H9 (cell line): ENCODE measurements around the gene ABTB1. TPM values are rescaled to one million over a fixed set of nuclear protein-coding genes. Genes with fewer than 3 reads are reported as not detected.
"Not testable (repeated sequence)": the region's sequence is repeated elsewhere in the genome, so short reads cannot be mapped to it uniquely, and the experiment has no call there.

Source experiments
- DNase-seq: peaks from one replicate; pipeline ENCODE4 v3.0.0-alpha.2; 2017
- H2AFZ ChIP-seq: one replicate; pipeline ENCODE4 v1.6.1; 2013; ENCODE audit warnings: mild to moderate bottlenecking, low read length, control low read depth, moderate library complexity
- H2AK5ac ChIP-seq: 2 replicates; pipeline ENCODE4 v1.6.1; 2013; ENCODE audit warnings: low read length, control low read depth, mixed read lengths; ENCODE audit not compliant: insufficient read length
- H2BK120ac ChIP-seq: one replicate; pipeline ENCODE4 v1.6.1; 2013; ENCODE audit warnings: low read depth, mild to moderate bottlenecking, low read length, control low read depth, inconsistent platforms; ENCODE audit not compliant: poor library complexity, severe bottlenecking
- H2BK12ac ChIP-seq: 2 replicates; pipeline ENCODE4 v1.6.1; 2013; ENCODE audit warnings: low read length, control low read depth, mixed read lengths, low read depth; ENCODE audit not compliant: insufficient read length
- H2BK15ac ChIP-seq: 2 replicates; pipeline ENCODE4 v1.6.1; 2013; ENCODE audit warnings: low read depth, low read length, control low read depth
- H2BK20ac ChIP-seq: one replicate; pipeline ENCODE4 v1.6.1; 2013; ENCODE audit warnings: low read depth, mild to moderate bottlenecking, low read length, control low read depth, inconsistent platforms; ENCODE audit not compliant: poor library complexity, severe bottlenecking
- H2BK5ac ChIP-seq: 2 replicates; pipeline ENCODE4 v1.6.1; 2013; ENCODE audit warnings: low read length, control low read depth, mixed read lengths; ENCODE audit not compliant: insufficient read length
- H3K14ac ChIP-seq: 2 replicates; pipeline ENCODE4 v1.6.1; 2013; ENCODE audit warnings: low read length, control low read depth; ENCODE audit not compliant: insufficient read depth
- H3K18ac ChIP-seq: 2 replicates; pipeline ENCODE4 v1.6.1; 2013; ENCODE audit warnings: low read depth, mild to moderate bottlenecking, mixed read lengths, low read length, control low read depth; ENCODE audit not compliant: insufficient read length
- H3K23ac ChIP-seq: 2 replicates; pipeline ENCODE4 v1.6.1; 2013; ENCODE audit warnings: low read length, control low read depth, mixed read lengths, low read depth; ENCODE audit not compliant: insufficient read length
- H3K23me2 ChIP-seq: 2 replicates; pipeline ENCODE4 v1.6.1; 2013; ENCODE audit warnings: low read depth, mild to moderate bottlenecking, mixed read lengths, low read length, control low read depth; ENCODE audit not compliant: insufficient read length, poor library complexity, severe bottlenecking
- H3K27ac ChIP-seq: 2 replicates; pipeline ENCODE4 v1.5.1; 2013; ENCODE audit warnings: low read length, control low read depth, mixed read lengths, low read depth; ENCODE audit not compliant: insufficient read length
- H3K27me3 ChIP-seq: 2 replicates; pipeline ENCODE4 v1.6.1; 2013; ENCODE audit warnings: low read length, control low read depth, inconsistent platforms; ENCODE audit not compliant: insufficient read depth
- H3K4ac ChIP-seq: 2 replicates; pipeline ENCODE4 v1.6.1; 2013; ENCODE audit warnings: low read depth, mild to moderate bottlenecking, control low read depth, inconsistent platforms, low read length, moderate library complexity
- H3K4me1 ChIP-seq: 2 replicates; pipeline ENCODE4 v1.6.1; 2013; ENCODE audit warnings: low read length, control low read depth, inconsistent platforms; ENCODE audit not compliant: insufficient read depth
- H3K4me2 ChIP-seq: 2 replicates; pipeline ENCODE4 v1.6.1; 2013; ENCODE audit warnings: low read length, control low read depth, mixed read lengths; ENCODE audit not compliant: insufficient read length, insufficient read depth
- H3K56ac ChIP-seq: 2 replicates; pipeline ENCODE4 v1.6.1; 2013; ENCODE audit warnings: low read depth, mild to moderate bottlenecking, mixed read lengths, low read length, control low read depth; ENCODE audit not compliant: insufficient read length
- H3K79me1 ChIP-seq: 2 replicates; pipeline ENCODE4 v1.6.1; 2013; ENCODE audit warnings: low read depth, mild to moderate bottlenecking, moderate library complexity, low read length, control low read depth, inconsistent platforms; ENCODE audit not compliant: insufficient read depth, poor library complexity, severe bottlenecking
- H3K79me2 ChIP-seq: 2 replicates; pipeline ENCODE4 v1.6.1; 2013; ENCODE audit warnings: low read length, control low read depth, inconsistent platforms; ENCODE audit not compliant: insufficient read depth
- H3K9ac ChIP-seq: 2 replicates; pipeline ENCODE4 v1.6.1; 2013; ENCODE audit warnings: low read length, control low read depth, mixed read lengths; ENCODE audit not compliant: insufficient read length; ENCODE audit errors: extremely low read depth
- H3K9me3 ChIP-seq: one replicate; pipeline ENCODE4 v1.6.1; 2013; ENCODE audit warnings: low read depth, low read length, inconsistent platforms; ENCODE audit not compliant: control insufficient read depth
- H3T11ph ChIP-seq: one replicate; pipeline ENCODE4 v1.6.1; 2013; ENCODE audit warnings: mild to moderate bottlenecking, low read length, control low read depth, inconsistent platforms
- H4K20me1 ChIP-seq: one replicate; pipeline ENCODE4 v1.6.1; 2013; ENCODE audit not compliant: control insufficient read depth, insufficient read length, insufficient read depth
- H4K5ac ChIP-seq: 2 replicates; pipeline ENCODE4 v1.6.1; 2013; ENCODE audit warnings: low read depth, mild to moderate bottlenecking, mixed read lengths, low read length, control low read depth; ENCODE audit not compliant: insufficient read length
- H4K8ac ChIP-seq: replicated peaks from 2 replicates; pipeline ENCODE4 v1.6.1; 2013; ENCODE audit warnings: low read length, control low read depth, mixed read lengths, low read depth; ENCODE audit not compliant: insufficient read length
- H4K91ac ChIP-seq: 2 replicates; pipeline ENCODE4 v1.6.1; 2013; ENCODE audit warnings: low read depth, mild to moderate bottlenecking, moderate library complexity, mixed read lengths, low read length, control low read depth; ENCODE audit not compliant: insufficient read length
- H3K27ac Mint-ChIP-seq, 3 experiments: 2 replicates in 2 of 3; 3 replicates in 1 of 3; pipeline ENCODE4 v1.8.0; 2020 to 2021; ENCODE audit warnings: mixed read lengths in 3 of 3, mild to moderate bottlenecking in 1 of 3, moderate library complexity in 1 of 3
- H3K27me3 Mint-ChIP-seq: 2 replicates; pipeline ENCODE4 v1.8.0; 2021; ENCODE audit warnings: low read depth, mild to moderate bottlenecking, moderate library complexity, mixed read lengths
- H3K36me3 Mint-ChIP-seq, 3 experiments: 2 replicates in 2 of 3; 3 replicates in 1 of 3; pipeline ENCODE4 v1.8.0; 2020 to 2021; ENCODE audit warnings: low read depth in 3 of 3, mixed read lengths in 3 of 3; ENCODE audit not compliant: insufficient read depth in 1 of 3
- H3K4me1 Mint-ChIP-seq, 2 experiments: 2 replicates each; pipeline ENCODE4 v1.8.0; 2020; ENCODE audit warnings: mixed read lengths in 2 of 2
- H3K4me3 Mint-ChIP-seq, 2 experiments: 2 replicates in 1 of 2; 3 replicates in 1 of 2; pipeline ENCODE4 v1.8.0; 2020 to 2021; ENCODE audit warnings: mild to moderate bottlenecking in 2 of 2, mixed read lengths in 2 of 2, moderate library complexity in 1 of 2
- H3K9me3 Mint-ChIP-seq, 2 experiments: 2 replicates in 1 of 2; 3 replicates in 1 of 2; pipeline ENCODE4 v1.8.0; 2020; ENCODE audit warnings: mild to moderate bottlenecking in 2 of 2, mixed read lengths in 2 of 2, moderate library complexity in 1 of 2
- WGBS: extraction: QIAGEN DNeasy Blood & Tissue Kit; methylation state at CpG from one replicate; pipeline ENCODE4 v1.1.7; 2013; ENCODE audit warnings: missing lambda C conversion rate, low lambda C conversion rate, mixed read lengths; ENCODE audit not compliant: insufficient read length; ENCODE audit errors: extremely low coverage; 5-methylcytosine and 5-hydroxymethylcytosine counted together
- total RNA-seq: library from RNA; stranded (reverse); gene quantifications from 2 replicates; pipeline ENCODE4 v1.2.1, GENCODE V29; 2021
- TF ChIP-seq, protein P1 (sequence below): fragments of 200-600 bp; sonication (generic); conservative IDR thresholded peaks from 3 replicates; pipeline ENCODE4 v1.8.0; 2021; ENCODE audit warnings: antibody characterized with exemption, mild to moderate bottlenecking

Gene ABTB1
- total RNA-seq, 1 experiment from 2014 or later, result 6.2 TPM

DNA sequence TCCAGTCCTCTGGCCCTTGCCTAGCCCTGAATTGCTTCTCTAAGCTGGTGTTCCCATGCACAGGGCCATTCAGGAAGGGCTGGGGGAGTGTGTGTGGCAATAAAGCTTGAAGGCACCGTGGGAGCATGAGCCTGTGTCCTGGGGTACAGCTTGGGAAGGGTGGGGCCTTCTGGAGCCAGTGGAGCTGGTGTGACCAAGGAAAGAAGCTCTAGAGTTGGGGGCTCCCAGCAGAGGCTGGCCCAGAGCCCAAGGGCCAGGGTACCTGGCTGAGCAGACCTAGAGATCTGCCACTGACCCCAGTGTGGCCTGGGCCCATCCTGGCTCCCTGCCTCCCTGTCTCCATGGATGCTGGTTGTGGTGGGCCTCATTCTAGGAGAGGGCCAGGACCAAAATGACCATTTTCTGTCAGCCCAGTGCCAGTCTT, 8.1 kb downstream of the ABTB1 start:
- no peak overlapping the region for H3K14ac ChIP-seq
- H4K20me1 ChIP-seq, result no peaks in the 10 kb centered on the region
- no peak overlapping the region for H3K9ac ChIP-seq
- H3T11ph ChIP-seq, result no peak overlapping the region
- no peaks in the 10 kb centered on the region for H3K79me1 ChIP-seq
- no peaks in the 10 kb centered on the region for H3K79me2 ChIP-seq
- H3K23me2 ChIP-seq, result no peaks in the 10 kb centered on the region
- H2BK120ac ChIP-seq, result no peak overlapping the region
- no peak overlapping the region for H2AFZ ChIP-seq
- no peak overlapping the region for H3K56ac ChIP-seq
- no peak overlapping the region for H2BK12ac ChIP-seq
- no peak overlapping the region for H2BK5ac ChIP-seq
- H3K27me3 ChIP-seq, result no peaks in the 10 kb centered on the region
- H3K23ac ChIP-seq, result no peak overlapping the region
- H3K9me3 Mint-ChIP-seq, result no peaks in the 10 kb centered on the region
- no peak overlapping the region for H3K4ac ChIP-seq
- H3K4me1 ChIP-seq, result no peaks in the 10 kb centered on the region; the same call in 1 of the 2 replicates
- no peak overlapping the region for H4K8ac ChIP-seq
- DNase-seq, result no peak
- H3K4me1 Mint-ChIP-seq, result peaks cover 6 to 8% of the 10 kb centered on the region in 2 experiments
- H4K5ac ChIP-seq, result no peak overlapping the region
- no peaks in the 10 kb centered on the region; a peak in 1 of 7 replicates for H3K36me3 Mint-ChIP-seq
- H3K4me3 Mint-ChIP-seq, result no peak overlapping the region
- no peaks in the 10 kb centered on the region for H3K9me3 ChIP-seq
- no peaks in the 10 kb centered on the region; the same call in 1 of the 2 replicates for H3K27me3 Mint-ChIP-seq
- no peak overlapping the region for H3K27ac ChIP-seq
- no peak overlapping the region for H2AK5ac ChIP-seq
- H4K91ac ChIP-seq, result no peak overlapping the region
- H3K27ac Mint-ChIP-seq, result no peak overlapping the region; a peak in 1 of 7 replicates
- H2BK20ac ChIP-seq, result no peak overlapping the region
- H2BK15ac ChIP-seq, result no peak overlapping the region
- no peak overlapping the region for H3K4me2 ChIP-seq
- H3K18ac ChIP-seq, result no peak overlapping the region
- TF ChIP-seq, protein P1, sequence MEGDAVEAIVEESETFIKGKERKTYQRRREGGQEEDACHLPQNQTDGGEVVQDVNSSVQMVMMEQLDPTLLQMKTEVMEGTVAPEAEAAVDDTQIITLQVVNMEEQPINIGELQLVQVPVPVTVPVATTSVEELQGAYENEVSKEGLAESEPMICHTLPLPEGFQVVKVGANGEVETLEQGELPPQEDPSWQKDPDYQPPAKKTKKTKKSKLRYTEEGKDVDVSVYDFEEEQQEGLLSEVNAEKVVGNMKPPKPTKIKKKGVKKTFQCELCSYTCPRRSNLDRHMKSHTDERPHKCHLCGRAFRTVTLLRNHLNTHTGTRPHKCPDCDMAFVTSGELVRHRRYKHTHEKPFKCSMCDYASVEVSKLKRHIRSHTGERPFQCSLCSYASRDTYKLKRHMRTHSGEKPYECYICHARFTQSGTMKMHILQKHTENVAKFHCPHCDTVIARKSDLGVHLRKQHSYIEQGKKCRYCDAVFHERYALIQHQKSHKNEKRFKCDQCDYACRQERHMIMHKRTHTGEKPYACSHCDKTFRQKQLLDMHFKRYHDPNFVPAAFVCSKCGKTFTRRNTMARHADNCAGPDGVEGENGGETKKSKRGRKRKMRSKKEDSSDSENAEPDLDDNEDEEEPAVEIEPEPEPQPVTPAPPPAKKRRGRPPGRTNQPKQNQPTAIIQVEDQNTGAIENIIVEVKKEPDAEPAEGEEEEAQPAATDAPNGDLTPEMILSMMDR, result no peak
- WGBS, result no CpG with 5 or more reads among the region's 1 CpG

GRCh38 chr3:127682175-127682554, 9.4 kb downstream of the ABTB1 start:
- not testable (repeated sequence) for DNase-seq, H3K4me3 Mint-ChIP-seq, H3K4me2 ChIP-seq, H2BK12ac ChIP-seq, H4K20me1 ChIP-seq, H2BK20ac ChIP-seq, H2BK15ac ChIP-seq, H3K9me3 ChIP-seq, H3K4me1 ChIP-seq, H3K27me3 ChIP-seq, H2BK120ac ChIP-seq, H4K5ac ChIP-seq, H4K8ac ChIP-seq, H3K18ac ChIP-seq, H3K56ac ChIP-seq, H3K36me3 Mint-ChIP-seq, H3K27me3 Mint-ChIP-seq, H3K27ac ChIP-seq, H3K9ac ChIP-seq, H2BK5ac ChIP-seq, H3K9me3 Mint-ChIP-seq, H3K4me1 Mint-ChIP-seq, H4K91ac ChIP-seq, H3K79me1 ChIP-seq, H3K23me2 ChIP-seq, H2AK5ac ChIP-seq, H3K79me2 ChIP-seq, H3K23ac ChIP-seq, H3K4ac ChIP-seq, H2AFZ ChIP-seq, H3T11ph ChIP-seq, H3K14ac ChIP-seq
- H3K27ac Mint-ChIP-seq, result peak overlapping the region in 1 of 3 experiments; percentile 47; a peak in 2 of 7 replicates
- WGBS, result no CpG with 5 or more reads among the region's 6 CpGs
